ENCODE results near the gene TENM3.

TENM3 gene

DNA sequence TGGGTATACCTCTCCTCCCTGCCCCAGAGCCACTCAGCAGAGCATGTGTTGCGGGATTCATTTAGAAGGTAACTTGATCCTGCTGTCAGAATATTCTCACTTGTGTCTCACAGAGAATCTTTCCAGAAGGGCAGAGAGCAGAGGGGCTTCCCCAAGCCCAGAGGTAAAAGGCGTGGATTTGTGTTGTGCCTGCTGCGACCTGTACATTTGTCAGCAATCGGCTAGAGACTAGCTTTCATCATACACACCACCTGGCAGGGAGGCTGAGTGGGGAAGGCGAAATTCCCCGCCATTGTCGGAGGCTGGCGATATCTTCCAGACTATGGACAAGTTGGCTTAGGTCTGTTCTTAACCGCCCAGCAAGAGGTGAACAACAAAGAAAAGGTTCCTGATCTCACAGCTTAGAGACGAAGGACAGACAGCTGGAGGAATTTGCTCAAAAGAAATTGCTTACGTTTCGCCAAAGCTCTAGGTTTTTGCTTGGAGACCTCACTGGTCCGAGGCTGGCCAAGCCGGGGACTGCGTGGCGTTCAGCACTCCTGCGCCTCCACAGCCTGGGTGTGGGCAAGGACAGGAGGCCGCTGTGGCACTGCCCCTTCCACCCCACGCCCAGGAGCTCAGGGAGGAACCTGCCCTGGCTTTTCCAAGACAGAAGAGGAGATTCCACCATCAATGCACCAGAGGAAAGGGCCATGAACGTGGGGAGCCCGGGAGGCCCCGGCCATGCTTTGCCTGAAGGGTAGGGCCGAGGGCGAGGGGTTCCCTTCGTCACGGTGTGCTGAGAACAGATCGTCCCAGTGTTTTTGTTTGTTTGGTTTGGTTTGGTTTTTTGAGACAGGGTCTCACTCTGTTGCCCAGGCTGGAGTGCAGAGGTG lies 604.6 kb downstream of the TENM3 start:
- H3K9me3 ChIP-seq (ENCODE audit: control insufficient read depth, insufficient read depth, low read length): 0 out of 2 replicates have a peak, but pooled peaks cover 2% of the 10 kb centered on the region

DNA sequence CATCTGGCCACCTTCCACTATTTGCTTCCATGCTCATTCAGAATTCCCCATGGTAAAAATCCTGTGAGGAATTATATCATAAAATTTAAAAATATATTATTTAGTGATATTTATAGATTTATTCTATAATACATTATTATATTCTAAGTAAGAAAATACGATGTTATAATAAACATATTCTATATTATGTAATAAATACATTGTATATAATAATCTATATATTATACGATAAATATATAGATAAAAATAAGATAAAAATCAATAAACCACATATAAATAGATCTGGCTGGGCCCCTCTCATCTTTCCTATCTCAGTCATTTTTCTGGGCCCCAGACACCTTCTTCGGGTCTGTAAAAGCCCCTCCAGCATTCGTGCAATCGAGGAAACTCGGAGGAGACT lies 605.5 kb downstream of the TENM3 start:
- no peaks in the 10 kb centered on the region for H3K27me3 ChIP-seq (ENCODE audit: control insufficient read depth, insufficient read depth, low read length)
- H3K9ac ChIP-seq (ENCODE audit: low read depth, low read length): no peak overlapping the region
- no peak overlapping the region for H3K27ac ChIP-seq (ENCODE audit: low read depth, low read length)
- peaks cover 9% of the 10 kb centered on the region; the same call in 1 of the 2 replicates for H3K9me3 ChIP-seq (ENCODE audit: control insufficient read depth, insufficient read depth, low read length)
- no peak overlapping the region for H3K4me3 ChIP-seq (ENCODE audit: low read depth, low read length)
- peaks cover 1% of the 10 kb centered on the region; the same call in 1 of the 2 replicates for H3K4me1 ChIP-seq (ENCODE audit: control insufficient read depth, insufficient read depth, low read length)
- no peaks in the 10 kb centered on the region for H3K36me3 ChIP-seq (ENCODE audit: control insufficient read depth, insufficient read depth, low read length)

More for the DNA sequence above, 604.6 kb downstream of the TENM3 start:
- no peak overlapping the region for H3K4me3 ChIP-seq (ENCODE audit: low read depth, low read length)
- H3K4me1 ChIP-seq (ENCODE audit: control insufficient read depth, insufficient read depth, low read length): no peaks in the 10 kb centered on the region
- H3K27ac ChIP-seq (ENCODE audit: low read depth, low read length): no peak overlapping the region
- no peak overlapping the region for H3K9ac ChIP-seq (ENCODE audit: low read depth, low read length)
- no peaks in the 10 kb centered on the region for H3K36me3 ChIP-seq (ENCODE audit: control insufficient read depth, insufficient read depth, low read length)
- H3K27me3 ChIP-seq (ENCODE audit: control insufficient read depth, insufficient read depth, low read length): no peaks in the 10 kb centered on the region
